Measurements from ENCODE around the gene FERMT2.
"Not testable (repeated sequence)": the region's sequence is repeated elsewhere in the genome, so short reads cannot be mapped to it uniquely, and the experiment has no call there.

The FERMT2 gene

DNA sequence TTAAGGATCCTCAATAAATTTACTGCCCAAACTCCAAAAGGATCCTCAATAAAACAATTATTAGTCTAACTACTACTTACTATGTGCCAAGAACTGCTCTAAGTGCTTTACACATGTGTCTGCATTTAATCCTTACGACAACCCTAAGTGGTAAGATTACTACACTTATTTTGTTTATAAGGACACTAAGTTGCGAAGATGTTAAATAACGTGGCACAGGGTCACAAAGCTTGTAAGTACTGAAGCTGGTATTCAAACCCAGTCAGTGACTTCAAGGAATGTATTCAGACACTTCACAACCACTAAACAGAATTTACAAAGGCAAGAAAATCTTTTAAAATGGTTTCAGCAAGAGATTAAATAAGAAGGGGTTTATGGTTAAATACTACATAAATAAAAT, 13.0 kb downstream of the FERMT2 start:
- FAIRE-seq: no peak

GRCh38 chr14:52937306-52937705, 13.5 kb downstream of the FERMT2 start:
- FAIRE-seq: peak; percentile 28

DNA sequence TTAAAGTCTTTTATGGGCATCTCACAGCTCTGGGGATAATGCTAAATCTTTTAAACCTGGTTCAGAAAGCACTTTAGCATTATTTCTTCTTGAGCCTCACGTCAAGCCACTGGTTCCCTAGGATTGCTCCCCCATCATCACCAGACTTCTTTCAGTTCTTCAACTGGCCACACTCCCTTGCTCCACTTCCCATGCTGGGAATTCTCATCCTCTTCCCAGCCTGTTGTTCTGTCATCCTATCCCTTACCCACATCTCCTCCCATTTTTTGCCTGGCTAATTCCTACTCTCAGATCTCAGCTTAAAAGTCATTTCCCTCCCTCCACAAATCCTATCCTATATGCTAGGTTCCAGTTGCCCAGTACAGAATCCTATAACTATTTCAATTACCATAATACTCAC, 14.4 kb downstream of the FERMT2 start:
- no peak for FAIRE-seq

- FAIRE-seq: no peak
Measured at GRCh38 chr14:52935833-52936232, 15.0 kb downstream of the FERMT2 start.

- no peak for FAIRE-seq
Measured at GRCh38 chr14:52934762-52935161, 16.1 kb downstream of the FERMT2 start.

DNA sequence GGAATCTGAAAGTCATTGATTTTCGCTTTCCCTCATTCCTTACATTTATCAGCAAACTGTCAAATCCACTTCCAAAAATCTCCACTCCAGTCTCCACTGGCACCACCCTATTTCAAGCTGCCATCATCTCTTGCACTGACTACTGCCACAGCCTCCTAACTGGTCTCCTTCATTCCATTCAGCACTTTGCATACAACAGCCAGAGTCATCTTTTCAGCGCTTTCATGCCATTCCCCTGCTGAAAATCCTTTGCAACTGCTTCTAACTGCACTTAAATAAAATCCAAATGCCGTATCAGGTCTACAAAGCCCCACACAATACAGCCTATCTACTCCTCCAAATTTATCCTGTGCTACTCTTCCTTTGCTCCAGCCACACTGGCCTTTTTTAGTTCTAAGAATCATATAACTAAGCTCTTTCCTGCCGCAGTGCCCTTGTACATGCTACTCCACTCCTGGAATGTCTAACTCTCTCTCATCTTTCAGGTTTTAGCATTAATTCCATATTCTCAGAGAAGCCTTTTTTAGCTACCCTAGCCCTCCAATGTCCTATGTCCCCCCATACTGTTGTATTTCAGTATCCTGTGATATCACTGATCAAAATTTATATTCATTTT, 21.6 kb downstream of the FERMT2 start:
- no peak for FAIRE-seq

DNA sequence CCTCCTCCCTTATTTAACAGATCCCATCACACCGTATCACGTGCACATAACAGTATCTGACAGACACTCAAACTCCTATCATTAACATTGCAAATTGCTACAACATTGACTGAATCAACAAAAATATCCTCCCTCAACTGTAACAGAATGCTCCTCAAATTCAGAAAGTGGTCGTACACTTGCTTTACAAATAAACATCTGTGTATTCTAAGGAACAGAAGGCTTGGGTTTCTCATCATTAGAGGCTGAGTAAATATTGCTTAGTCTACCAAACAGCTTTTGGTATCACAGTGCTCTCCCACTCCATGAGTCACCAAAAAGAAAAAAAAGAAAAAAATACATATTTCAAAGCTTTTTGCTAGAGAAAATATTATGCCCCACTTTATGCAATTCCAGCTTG, 23.9 kb downstream of the FERMT2 start:
- no peak for FAIRE-seq

DNA sequence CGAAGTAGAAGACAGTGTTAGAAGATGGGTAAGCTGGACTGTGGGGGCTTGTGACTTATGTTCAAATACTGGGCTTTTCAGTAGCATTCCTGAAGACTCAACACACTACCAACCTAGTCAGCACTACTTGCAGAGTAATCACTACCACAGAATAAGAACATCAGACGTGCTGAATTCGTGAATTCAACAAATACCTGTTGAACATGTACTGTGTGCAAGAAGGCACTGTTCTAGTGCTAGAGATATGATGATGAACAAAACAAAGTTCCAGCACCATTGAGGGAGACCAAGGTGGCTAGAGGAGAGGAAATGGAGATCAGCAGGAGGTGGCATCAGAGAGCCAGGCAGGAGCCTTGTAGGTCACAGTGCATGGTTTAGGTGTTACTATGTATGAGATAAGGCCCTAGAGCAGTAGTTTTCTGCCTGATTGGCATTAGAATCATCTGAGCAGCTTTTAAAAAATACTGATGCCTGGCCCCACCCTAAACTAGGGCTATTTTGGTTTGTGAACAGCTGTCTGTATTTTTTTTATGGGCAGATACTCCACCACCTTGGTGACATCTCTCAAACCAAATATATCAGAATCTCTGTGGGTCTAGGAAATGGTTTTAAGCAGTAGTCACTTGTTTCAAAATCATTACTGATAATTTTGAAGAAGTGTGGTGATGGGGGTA, 26.8 kb downstream of the FERMT2 start:
- no peak for FAIRE-seq

- FAIRE-seq: peak; percentile 30
Measured at GRCh38 chr14:52922656-52923055, 28.2 kb downstream of the FERMT2 start.

GRCh38 chr14:52922059-52922458, 28.8 kb downstream of the FERMT2 start:
- no peak for FAIRE-seq

DNA sequence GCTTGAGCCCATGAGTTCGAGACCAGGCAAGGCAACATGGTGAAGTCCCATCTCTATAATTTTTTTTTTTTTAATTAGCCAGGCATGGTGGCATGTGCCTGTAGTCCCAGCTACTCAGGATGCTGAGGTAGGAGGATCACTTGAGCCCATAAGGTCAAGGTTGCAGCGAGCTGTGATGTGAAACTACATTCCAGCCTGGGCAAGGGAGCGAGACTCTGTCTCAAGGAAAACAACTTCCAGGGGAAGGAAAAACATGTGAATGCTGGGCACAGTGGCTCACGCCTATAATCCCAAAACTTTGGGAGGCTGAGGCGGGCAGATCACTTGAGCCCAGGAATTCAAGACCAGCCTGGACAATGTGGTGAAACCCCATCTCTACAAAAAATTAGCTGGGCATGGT, 30.4 kb downstream of the FERMT2 start:
- not testable (repeated sequence) for FAIRE-seq

GRCh38 chr14:52919971-52920370, 30.9 kb downstream of the FERMT2 start:
- peak; percentile 8 for FAIRE-seq

DNA sequence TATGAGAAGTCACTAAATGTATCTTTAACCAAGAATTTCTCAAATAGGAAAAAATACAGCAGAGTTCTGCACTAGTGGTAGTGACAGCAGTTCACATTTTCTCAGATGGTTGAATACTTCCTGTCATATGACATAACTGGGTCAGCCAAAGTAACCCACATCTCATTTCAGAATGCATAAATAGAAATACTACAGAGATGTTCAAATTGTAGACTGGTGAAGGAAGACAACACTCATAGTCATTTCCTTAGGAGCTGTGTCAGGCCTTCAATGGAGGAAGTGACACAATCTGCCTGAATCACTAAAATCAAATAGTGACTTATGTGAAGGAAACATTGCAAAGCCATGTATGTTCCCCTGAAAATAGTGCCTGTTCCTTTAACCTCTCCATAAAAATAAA, 32.4 kb downstream of the FERMT2 start:
- no peak for FAIRE-seq

DNA sequence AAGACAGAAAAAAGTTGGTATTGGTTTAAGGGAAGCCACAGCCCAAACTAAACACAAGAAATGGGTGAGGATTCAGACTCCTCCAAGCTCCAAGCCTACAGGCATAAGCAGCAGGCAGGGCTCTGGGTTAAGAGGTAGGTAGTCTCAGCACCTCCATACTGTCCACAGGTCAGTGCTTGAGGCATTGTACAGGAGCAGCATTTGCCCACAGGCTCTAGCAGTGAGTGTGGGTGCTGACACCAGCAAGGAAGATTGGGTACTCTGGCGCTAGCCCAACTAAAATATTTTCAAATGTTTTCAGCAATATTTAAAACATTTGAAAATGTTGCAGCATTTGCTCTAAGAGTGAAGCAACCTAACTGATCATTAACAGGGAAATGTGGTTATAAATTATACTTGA, 33.1 kb downstream of the FERMT2 start:
- FAIRE-seq: no peak

DNA sequence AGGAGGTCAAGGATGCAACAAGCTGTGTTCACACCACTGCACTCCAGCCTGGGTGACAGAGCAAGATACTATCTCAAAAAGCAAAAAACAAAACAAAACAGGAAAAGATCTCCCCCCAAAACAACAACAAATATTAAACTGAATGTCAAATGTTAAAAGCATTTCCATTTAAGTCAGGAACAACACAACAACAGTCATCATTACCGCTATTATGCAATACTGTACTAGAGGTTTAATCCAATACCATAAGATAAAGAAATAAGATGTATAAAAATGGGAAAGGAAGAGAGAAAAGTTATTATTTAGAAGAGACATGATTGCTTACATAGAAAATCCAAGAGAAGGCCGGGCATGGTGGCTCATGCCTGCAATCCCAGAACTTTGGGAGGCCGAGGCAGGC, 36.6 kb downstream of the FERMT2 start:
- FAIRE-seq: no peak

GRCh38 chr14:52913271-52913670, 37.6 kb downstream of the FERMT2 start:
- no peak for FAIRE-seq

DNA sequence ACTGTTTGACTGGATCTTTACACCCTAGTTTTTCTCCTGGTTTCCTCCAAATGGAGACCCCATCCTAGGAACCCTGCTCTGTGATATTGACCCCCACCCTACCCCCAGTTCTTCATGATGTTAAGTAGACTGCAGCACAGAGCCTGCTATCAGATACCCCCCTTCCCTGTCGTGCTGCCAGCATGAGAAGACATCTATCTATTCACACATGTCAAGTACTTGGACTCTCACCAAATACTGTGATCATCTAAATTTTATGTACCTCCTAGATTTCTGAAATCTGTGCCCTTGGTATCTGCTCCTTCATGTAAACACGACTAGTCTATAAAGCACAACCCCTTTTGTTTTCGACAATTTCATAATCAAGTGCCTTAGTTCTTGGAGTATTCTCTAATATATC, 38.9 kb downstream of the FERMT2 start:
- FAIRE-seq: no peak

GRCh38 chr14:52910572-52910971, 40.3 kb downstream of the FERMT2 start:
- peak; percentile 76 for FAIRE-seq

- FAIRE-seq: no peak
Measured at GRCh38 chr14:52907949-52908348, 42.9 kb downstream of the FERMT2 start.

GRCh38 chr14:52906141-52906601, 44.7 kb downstream of the FERMT2 start:
- peak; percentile 78 for FAIRE-seq

DNA sequence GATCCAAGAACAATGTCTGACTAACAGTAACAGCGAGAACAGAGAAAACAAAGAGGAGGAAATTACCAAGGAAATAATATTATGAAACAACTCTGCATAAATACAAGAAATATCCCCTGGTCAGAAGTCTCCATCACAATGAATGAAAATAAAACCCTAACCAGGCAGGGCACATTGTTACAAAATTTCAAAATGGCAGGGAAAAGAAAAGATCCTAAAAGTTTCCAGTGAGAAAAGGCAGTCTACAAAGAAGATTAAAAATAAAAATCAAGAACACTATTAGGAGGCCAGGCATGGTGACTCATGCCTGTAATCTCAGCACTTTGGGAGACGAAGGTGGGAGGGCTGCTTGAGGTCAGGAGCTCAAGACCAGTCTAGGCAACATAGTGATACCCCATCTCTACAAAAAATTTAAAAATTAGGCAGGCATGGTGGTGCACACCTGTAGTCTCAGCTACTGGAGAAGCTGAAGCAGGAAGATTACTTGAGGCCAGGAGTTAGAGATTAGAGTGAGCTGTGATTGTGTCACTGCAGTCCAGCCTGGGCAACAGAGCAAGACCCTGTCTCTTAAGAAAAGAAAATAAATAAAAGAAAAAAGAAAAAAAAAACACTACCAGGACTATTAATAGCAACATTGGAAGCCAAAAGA, 47.8 kb downstream of the FERMT2 start:
- FAIRE-seq: no peak

DNA sequence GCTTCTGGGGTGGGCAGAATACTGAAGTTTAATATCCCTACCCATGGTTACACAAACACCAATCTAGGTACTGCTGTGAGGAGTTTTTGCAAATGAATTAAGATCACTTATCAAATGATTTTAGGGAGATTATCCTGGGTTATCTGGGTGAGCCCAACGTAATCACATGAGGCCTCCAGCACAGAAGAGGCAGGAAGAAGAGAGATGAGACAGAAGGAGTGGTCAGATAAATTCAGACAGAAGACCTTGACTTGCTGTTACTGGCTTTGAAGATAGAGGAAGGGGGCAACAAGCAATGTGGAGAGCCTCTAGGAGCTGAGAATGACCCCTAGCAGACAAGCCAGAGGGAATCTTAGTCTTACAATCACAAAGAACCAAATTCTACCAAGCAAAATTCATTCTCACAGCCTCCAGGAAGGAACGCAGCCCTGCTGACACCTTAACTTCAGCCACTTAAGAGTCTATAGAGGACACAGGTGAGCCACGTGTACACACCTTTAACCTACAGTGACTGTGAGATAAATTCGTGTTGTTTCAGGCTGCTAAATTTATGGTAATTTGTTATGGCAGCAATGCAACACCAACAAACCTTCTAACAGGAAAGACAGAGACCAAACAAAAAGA, 49.4 kb downstream of the FERMT2 start:
- no peak for FAIRE-seq

- no peak for FAIRE-seq
Measured at GRCh38 chr14:52900731-52901130, 50.1 kb downstream of the FERMT2 start.

DNA sequence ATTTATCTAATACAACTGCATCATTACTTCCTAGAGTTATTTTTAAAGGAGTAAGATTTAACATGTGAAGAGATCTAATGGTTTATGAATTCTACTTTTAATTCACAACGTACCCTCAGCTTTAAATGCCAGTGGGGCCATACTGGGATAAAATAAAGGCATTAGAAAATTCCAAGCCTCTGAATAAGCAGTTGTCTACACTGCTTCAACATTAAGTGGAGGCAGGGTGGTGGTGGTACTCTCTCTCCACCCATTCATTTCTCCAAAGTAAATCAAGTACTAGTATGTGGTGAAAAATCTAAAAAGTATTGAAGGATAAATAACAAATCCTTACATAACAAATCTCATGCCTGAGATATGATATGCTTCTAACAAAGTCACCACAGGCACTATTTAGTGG, 52.4 kb downstream of the FERMT2 start:
- FAIRE-seq: no peak
